ENCODE results near the gene PLCL2. TPM values are rescaled to one million over a fixed set of nuclear protein-coding genes. Genes with fewer than 3 reads are reported as not detected.
A peak's percentile ranks its signal among the peaks of the same experiment; 100 is the strongest.

PLCL2 gene
- total and polyA plus RNA-seq, 10 of the 15 experiments (the other 5 are each of a cell fraction or from before 2014, with no cell fraction given): 7.5 to 37.3 (median 21.7) TPM

DNA sequence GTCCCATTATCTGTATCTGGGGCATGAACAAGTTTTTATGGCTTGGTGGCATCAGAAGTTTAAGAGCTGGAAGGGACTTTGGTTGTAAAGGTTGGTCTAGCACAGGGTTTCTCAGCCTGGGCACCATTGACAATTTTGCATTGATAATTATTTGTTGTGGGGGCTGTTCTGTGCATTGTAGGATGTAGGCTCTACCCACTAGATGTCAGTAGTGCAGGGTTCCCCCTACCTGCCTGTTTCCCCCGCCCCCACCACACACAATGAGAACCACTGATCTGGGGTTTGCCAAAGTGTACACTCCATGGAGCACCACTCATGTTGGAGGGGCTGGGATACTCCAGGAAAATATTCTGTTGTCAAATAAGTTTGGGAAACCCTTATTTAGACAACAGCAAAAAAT, 42.7 kb downstream of the PLCL2 start (continued):
- TF ChIP-seq, protein P1, sequence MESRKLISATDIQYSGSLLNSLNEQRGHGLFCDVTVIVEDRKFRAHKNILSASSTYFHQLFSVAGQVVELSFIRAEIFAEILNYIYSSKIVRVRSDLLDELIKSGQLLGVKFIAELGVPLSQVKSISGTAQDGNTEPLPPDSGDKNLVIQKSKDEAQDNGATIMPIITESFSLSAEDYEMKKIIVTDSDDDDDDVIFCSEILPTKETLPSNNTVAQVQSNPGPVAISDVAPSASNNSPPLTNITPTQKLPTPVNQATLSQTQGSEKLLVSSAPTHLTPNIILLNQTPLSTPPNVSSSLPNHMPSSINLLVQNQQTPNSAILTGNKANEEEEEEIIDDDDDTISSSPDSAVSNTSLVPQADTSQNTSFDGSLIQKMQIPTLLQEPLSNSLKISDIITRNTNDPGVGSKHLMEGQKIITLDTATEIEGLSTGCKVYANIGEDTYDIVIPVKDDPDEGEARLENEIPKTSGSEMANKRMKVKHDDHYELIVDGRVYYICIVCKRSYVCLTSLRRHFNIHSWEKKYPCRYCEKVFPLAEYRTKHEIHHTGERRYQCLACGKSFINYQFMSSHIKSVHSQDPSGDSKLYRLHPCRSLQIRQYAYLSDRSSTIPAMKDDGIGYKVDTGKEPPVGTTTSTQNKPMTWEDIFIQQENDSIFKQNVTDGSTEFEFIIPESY (IDR thresholded peaks at IDR 0.05): no peak
- no peak for TF ChIP-seq DPF2 (IDR thresholded peaks at IDR 0.05)
- TF ChIP-seq ATF7 (IDR thresholded peaks at IDR 0.05; ENCODE audit: low read depth): no peak; the same call in 1 of the 2 replicates
- no peak for TF ChIP-seq NFYB (IDR thresholded peaks at IDR 0.05; ENCODE audit: insufficient read depth, low read depth, low read length)
- TF ChIP-seq SUZ12 (IDR thresholded peaks at IDR 0.05; ENCODE audit: unreplicated experiment): no peak
- TF ChIP-seq JUNB (IDR thresholded peaks at IDR 0.05): no peak
- TF ChIP-seq, protein P2, sequence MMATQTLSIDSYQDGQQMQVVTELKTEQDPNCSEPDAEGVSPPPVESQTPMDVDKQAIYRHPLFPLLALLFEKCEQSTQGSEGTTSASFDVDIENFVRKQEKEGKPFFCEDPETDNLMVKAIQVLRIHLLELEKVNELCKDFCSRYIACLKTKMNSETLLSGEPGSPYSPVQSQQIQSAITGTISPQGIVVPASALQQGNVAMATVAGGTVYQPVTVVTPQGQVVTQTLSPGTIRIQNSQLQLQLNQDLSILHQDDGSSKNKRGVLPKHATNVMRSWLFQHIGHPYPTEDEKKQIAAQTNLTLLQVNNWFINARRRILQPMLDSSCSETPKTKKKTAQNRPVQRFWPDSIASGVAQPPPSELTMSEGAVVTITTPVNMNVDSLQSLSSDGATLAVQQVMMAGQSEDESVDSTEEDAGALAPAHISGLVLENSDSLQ (IDR thresholded peaks at IDR 0.05): no peak
- no peak for TF ChIP-seq POLR2A (IDR thresholded peaks at IDR 0.05; ENCODE audit: low read depth, low read length)
- no peak for TF ChIP-seq HCFC1 (IDR thresholded peaks at IDR 0.05; ENCODE audit: low read length)
- no peak for TF ChIP-seq RCOR1 (conservative IDR thresholded peaks at IDR 0.05; ENCODE audit: low read depth, low read length)
- TF ChIP-seq, protein P3, sequence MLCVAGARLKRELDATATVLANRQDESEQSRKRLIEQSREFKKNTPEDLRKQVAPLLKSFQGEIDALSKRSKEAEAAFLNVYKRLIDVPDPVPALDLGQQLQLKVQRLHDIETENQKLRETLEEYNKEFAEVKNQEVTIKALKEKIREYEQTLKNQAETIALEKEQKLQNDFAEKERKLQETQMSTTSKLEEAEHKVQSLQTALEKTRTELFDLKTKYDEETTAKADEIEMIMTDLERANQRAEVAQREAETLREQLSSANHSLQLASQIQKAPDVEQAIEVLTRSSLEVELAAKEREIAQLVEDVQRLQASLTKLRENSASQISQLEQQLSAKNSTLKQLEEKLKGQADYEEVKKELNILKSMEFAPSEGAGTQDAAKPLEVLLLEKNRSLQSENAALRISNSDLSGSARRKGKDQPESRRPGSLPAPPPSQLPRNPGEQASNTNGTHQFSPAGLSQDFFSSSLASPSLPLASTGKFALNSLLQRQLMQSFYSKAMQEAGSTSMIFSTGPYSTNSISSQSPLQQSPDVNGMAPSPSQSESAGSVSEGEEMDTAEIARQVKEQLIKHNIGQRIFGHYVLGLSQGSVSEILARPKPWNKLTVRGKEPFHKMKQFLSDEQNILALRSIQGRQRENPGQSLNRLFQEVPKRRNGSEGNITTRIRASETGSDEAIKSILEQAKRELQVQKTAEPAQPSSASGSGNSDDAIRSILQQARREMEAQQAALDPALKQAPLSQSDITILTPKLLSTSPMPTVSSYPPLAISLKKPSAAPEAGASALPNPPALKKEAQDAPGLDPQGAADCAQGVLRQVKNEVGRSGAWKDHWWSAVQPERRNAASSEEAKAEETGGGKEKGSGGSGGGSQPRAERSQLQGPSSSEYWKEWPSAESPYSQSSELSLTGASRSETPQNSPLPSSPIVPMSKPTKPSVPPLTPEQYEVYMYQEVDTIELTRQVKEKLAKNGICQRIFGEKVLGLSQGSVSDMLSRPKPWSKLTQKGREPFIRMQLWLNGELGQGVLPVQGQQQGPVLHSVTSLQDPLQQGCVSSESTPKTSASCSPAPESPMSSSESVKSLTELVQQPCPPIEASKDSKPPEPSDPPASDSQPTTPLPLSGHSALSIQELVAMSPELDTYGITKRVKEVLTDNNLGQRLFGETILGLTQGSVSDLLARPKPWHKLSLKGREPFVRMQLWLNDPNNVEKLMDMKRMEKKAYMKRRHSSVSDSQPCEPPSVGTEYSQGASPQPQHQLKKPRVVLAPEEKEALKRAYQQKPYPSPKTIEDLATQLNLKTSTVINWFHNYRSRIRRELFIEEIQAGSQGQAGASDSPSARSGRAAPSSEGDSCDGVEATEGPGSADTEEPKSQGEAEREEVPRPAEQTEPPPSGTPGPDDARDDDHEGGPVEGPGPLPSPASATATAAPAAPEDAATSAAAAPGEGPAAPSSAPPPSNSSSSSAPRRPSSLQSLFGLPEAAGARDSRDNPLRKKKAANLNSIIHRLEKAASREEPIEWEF (IDR thresholded peaks at IDR 0.05; ENCODE audit: insufficient replicate concordance, low read depth, low read length): no peak
- TF ChIP-seq IKZF2 (IDR thresholded peaks at IDR 0.05): no peak
- TF ChIP-seq ZNF274 (IDR thresholded peaks at IDR 0.05; ENCODE audit: insufficient read depth, insufficient read length): no peak
- TF ChIP-seq POU2F2 (IDR thresholded peaks at IDR 0.05; ENCODE audit: borderline replicate concordance, low read depth, low read length): peak; percentile 18; the same call in 1 of the 3 replicates
- TF ChIP-seq, protein P4, sequence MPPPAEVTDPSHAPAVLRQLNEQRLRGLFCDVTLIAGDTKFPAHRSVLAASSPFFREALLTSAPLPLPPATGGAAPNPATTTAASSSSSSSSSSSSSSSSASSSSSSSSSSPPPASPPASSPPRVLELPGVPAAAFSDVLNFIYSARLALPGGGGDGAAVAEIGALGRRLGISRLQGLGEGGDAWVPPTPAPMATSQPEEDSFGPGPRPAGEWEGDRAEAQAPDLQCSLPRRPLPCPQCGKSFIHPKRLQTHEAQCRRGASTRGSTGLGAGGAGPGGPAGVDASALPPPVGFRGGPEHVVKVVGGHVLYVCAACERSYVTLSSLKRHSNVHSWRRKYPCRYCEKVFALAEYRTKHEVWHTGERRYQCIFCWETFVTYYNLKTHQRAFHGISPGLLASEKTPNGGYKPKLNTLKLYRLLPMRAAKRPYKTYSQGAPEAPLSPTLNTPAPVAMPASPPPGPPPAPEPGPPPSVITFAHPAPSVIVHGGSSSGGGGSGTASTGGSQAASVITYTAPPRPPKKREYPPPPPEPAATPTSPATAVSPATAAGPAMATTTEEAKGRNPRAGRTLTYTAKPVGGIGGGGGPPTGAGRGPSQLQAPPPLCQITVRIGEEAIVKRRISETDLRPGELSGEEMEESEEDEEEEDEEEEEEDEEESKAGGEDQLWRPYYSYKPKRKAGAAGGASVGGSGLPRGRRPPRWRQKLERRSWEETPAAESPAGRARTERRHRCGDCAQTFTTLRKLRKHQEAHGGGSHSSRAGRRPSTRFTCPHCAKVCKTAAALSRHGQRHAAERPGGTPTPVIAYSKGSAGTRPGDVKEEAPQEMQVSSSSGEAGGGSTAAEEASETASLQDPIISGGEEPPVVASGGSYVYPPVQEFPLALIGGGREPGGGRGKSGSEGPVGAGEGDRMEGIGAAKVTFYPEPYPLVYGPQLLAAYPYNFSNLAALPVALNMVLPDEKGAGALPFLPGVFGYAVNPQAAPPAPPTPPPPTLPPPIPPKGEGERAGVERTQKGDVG (CRISPR knock-in tag; IDR thresholded peaks at IDR 0.05): no peak
- TF ChIP-seq ZNF622 (IDR thresholded peaks at IDR 0.05): no peak
- TF ChIP-seq BRCA1 (IDR thresholded peaks at IDR 0.05; ENCODE audit: low read depth, low read length): no peak
- TF ChIP-seq ETV6 (conservative IDR thresholded peaks at IDR 0.05 in 1 of 2, IDR thresholded peaks at IDR 0.05 in 1 of 2; ENCODE audit: borderline replicate concordance in 1 of 2, low read depth in 1 of 2): no peak
- TF ChIP-seq IKZF1 (conservative IDR thresholded peaks at IDR 0.05): 0 out of 2 replicates have a peak, but pooled peaks have one; percentile 28

Measured in GM12878 (cell line).